Activated gamma-delta T cell (primary cell): ENCODE results near the gene IRF8.
"Not testable (repeated sequence)": the region's sequence is repeated elsewhere in the genome, so short reads cannot be mapped to it uniquely, and the experiment has no call there.

Source experiments
- DNase-seq: peaks from one replicate; lab custom pipeline; 2025; lab: John Stamatoyannopoulos, UW

Gene IRF8

GRCh38 chr16:85868495-85868894, 30.5 kb upstream of the IRF8 start:
- DNase-seq = no peak

- no peak for DNase-seq
Measured at GRCh38 chr16:85869206-85869605, 29.8 kb upstream of the IRF8 start.

- no peak for DNase-seq
Measured at GRCh38 chr16:85869785-85870558, 29.0 kb upstream of the IRF8 start.

- DNase-seq = no peak
Measured at GRCh38 chr16:85871756-85872155, 27.2 kb upstream of the IRF8 start.

GRCh38 chr16:85872734-85873133, 26.2 kb upstream of the IRF8 start:
- no peak for DNase-seq

- DNase-seq = no peak
Measured at GRCh38 chr16:85873153-85873552, 25.8 kb upstream of the IRF8 start.

- DNase-seq = not testable (repeated sequence)
Measured at GRCh38 chr16:85874031-85874430, 24.9 kb upstream of the IRF8 start.

- no peak for DNase-seq
Measured at GRCh38 chr16:85878407-85878806, 20.6 kb upstream of the IRF8 start.

- no peak for DNase-seq
Measured at GRCh38 chr16:85878875-85879274, 20.1 kb upstream of the IRF8 start.

- no peak for DNase-seq
Measured at GRCh38 chr16:85879549-85879948, 19.4 kb upstream of the IRF8 start.

- DNase-seq = no peak
Measured at GRCh38 chr16:85879975-85880831, 18.8 kb upstream of the IRF8 start.

GRCh38 chr16:85880861-85881260, 18.1 kb upstream of the IRF8 start:
- no peak for DNase-seq

GRCh38 chr16:85881436-85881835, 17.5 kb upstream of the IRF8 start:
- DNase-seq = no peak

- DNase-seq = no peak
Measured at GRCh38 chr16:85882181-85882810, 16.7 kb upstream of the IRF8 start.

- no peak for DNase-seq
Measured at GRCh38 chr16:85883813-85884212, 15.1 kb upstream of the IRF8 start.

- no peak for DNase-seq
Measured at GRCh38 chr16:85884808-85885463, 14.0 kb upstream of the IRF8 start.

- no peak for DNase-seq
Measured at GRCh38 chr16:85885537-85885936, 13.4 kb upstream of the IRF8 start.

- DNase-seq = no peak
Measured at GRCh38 chr16:85888405-85889331, 10.3 kb upstream of the IRF8 start.

- DNase-seq = no peak
Measured at GRCh38 chr16:85891033-85891775, 7.8 kb upstream of the IRF8 start.

GRCh38 chr16:85891776-85892166, 7.2 kb upstream of the IRF8 start:
- no peak for DNase-seq
